ENCODE data around the gene TOX3. TPM values are rescaled to one million over a fixed set of nuclear protein-coding genes. Genes with fewer than 3 reads are reported as not detected.

Gene TOX3
- total and polyA plus RNA-seq, 2 of the 13 experiments (the other 11 are each of a cell fraction or from before 2014, with no cell fraction given) = 14.5 to 98.6 TPM

- TF ChIP-seq ZNF276 (CRISPR knock-in tag; IDR thresholded peaks at IDR 0.05; ENCODE audit: low read depth) (no peak), PHF5A (CRISPR knock-in tag; IDR thresholded peaks at IDR 0.05; ENCODE audit: low read depth, unreplicated experiment) (peak; percentile 68), SMARCE1 (IDR thresholded peaks at IDR 0.05; ENCODE audit: borderline replicate concordance) (no peak), THAP7 (CRISPR knock-in tag; IDR thresholded peaks at IDR 0.05) (no peak), RAD51 (IDR thresholded peaks at IDR 0.05; ENCODE audit: borderline replicate concordance) (no peak), ZBTB20 (CRISPR knock-in tag; IDR thresholded peaks at IDR 0.05; ENCODE audit: borderline replicate concordance, low read depth) (peak; percentile 69; the same call in 1 of the 2 replicates), KAT2B (IDR thresholded peaks at IDR 0.05; ENCODE audit: borderline replicate concordance, low read depth, low read length) (0 out of 2 replicates have a peak, but pooled peaks have one; percentile 41), ZNF607 (CRISPR knock-in tag; IDR thresholded peaks at IDR 0.05; ENCODE audit: borderline replicate concordance) (no peak; the same call in 1 of the 2 replicates), SP140L (CRISPR knock-in tag; IDR thresholded peaks at IDR 0.05; ENCODE audit: borderline replicate concordance) (0 out of 2 replicates have a peak, but pooled peaks have one; percentile 75), FOSL1 (CRISPR knock-in tag; IDR thresholded peaks at IDR 0.05; ENCODE audit: borderline replicate concordance) (no peak), ZSCAN22 (CRISPR knock-in tag; IDR thresholded peaks at IDR 0.05) (no peak), ZNF30 (CRISPR knock-in tag; IDR thresholded peaks at IDR 0.05) (no peak), ZHX1 (CRISPR knock-in tag; IDR thresholded peaks at IDR 0.05; ENCODE audit: low read depth) (no peak), MBNL3 (CRISPR knock-in tag; conservative IDR thresholded peaks at IDR 0.05) (no peak), MED13 (CRISPR knock-in tag; IDR thresholded peaks at IDR 0.05) (peak; percentile 93), SSRP1 (CRISPR knock-in tag; IDR thresholded peaks at IDR 0.05) (no peak; the same call in 1 of the 2 replicates), CEBPG (CRISPR knock-in tag; IDR thresholded peaks at IDR 0.05) (peak; percentile 95), CHD2 (IDR thresholded peaks at IDR 0.05; ENCODE audit: low read depth, low read length) (no peak), PAX8 (CRISPR knock-in tag; IDR thresholded peaks at IDR 0.05; ENCODE audit: borderline replicate concordance) (no peak), STAT5B (CRISPR knock-in tag; IDR thresholded peaks at IDR 0.05) (no peak), MAZ (IDR thresholded peaks at IDR 0.05; ENCODE audit: borderline replicate concordance, low read depth, low read length) (no peak), MAZ (CRISPR knock-in tag; IDR thresholded peaks at IDR 0.05; ENCODE audit: low read depth) (0 out of 2 replicates have a peak, but pooled peaks have one; percentile 30), TCF7L2 (IDR thresholded peaks at IDR 0.05; ENCODE audit: low read depth, low read length) (peak; percentile 97), TOPORS (CRISPR knock-in tag; IDR thresholded peaks at IDR 0.05) (no peak), RARA (CRISPR knock-in tag; IDR thresholded peaks at IDR 0.05) (peak; percentile 99), ZFP36 (IDR thresholded peaks at IDR 0.05; ENCODE audit: borderline replicate concordance, low read depth, low read length, partially characterized antibody) (no peak), DNMT1 (CRISPR knock-in tag; IDR thresholded peaks at IDR 0.05) (no peak)
Measured at GRCh38 chr16:52496051-52496876, 50.7 kb downstream of the TOX3 start (continued).
